HepG2 (cell line): ENCODE measurements around the gene PMEL. TPM values are rescaled to one million over a fixed set of nuclear protein-coding genes. Genes with fewer than 3 reads are reported as not detected.

ENCODE experiments used
- ATAD3A ChIP-seq: sonication (generic); formaldehyde crosslinking; IDR thresholded peaks from 2 replicates; pipeline ENCODE4 v1.4.0; 2020; ENCODE audit warnings: missing genetic modification reagents
- ATF4 ChIP-seq, 2 experiments: fragments of 450-650 bp in 1 of 2; sonication (generic) in 1 of 2; formaldehyde crosslinking; IDR thresholded peaks; 2 replicates each; pipeline versions ENCODE4 v1.5.0 to v1.8.0; 2020 to 2022; ENCODE audit warnings: mild to moderate bottlenecking in 1 of 2, missing genetic modification reagents in 1 of 2
- BRD4 ChIP-seq: sonication (generic); formaldehyde crosslinking; IDR thresholded peaks from 2 replicates; pipeline ENCODE4 v1.4.0; 2020; ENCODE audit warnings: missing genetic modification reagents
- BRF2 ChIP-seq: sonication (generic); formaldehyde crosslinking; IDR thresholded peaks from 2 replicates; pipeline ENCODE4 v1.8.1; 2022; ENCODE audit warnings: mild to moderate bottlenecking, missing genetic modification reagents
- CCAR2 ChIP-seq: fragments of 200-400 bp; formaldehyde crosslinking; optimal IDR thresholded peaks from 2 replicates; pipeline ENCODE3; 2018; ENCODE audit warnings: low read depth, mild to moderate bottlenecking, low read length, moderate library complexity
- FOSL1 ChIP-seq: sonication (generic); formaldehyde crosslinking; IDR thresholded peaks from 2 replicates; pipeline ENCODE4 v1.9.0; 2021; ENCODE audit warnings: missing genetic modification reagents, borderline replicate concordance
- FOXA3 ChIP-seq: IDR thresholded peaks from 2 replicates; pipeline ENCODE4 v1.6.1; 2016; ENCODE audit warnings: missing genetic modification reagents, missing compliant biosample characterization
- MAZ ChIP-seq, 2 experiments: sonication (generic) in 1 of 2; formaldehyde crosslinking in 1 of 2; IDR thresholded peaks; 2 replicates each; pipeline versions ENCODE4 v1.5.0 to v1.6.1; 2012 to 2020; ENCODE audit warnings: low read depth in 2 of 2, mild to moderate bottlenecking in 2 of 2, borderline replicate concordance in 1 of 2, improper control_type of control experiment in 1 of 2, low read length in 1 of 2, missing genetic modification reagents in 1 of 2, moderate library complexity in 1 of 2
- MED1 ChIP-seq: sonication (generic); formaldehyde crosslinking; IDR thresholded peaks from 2 replicates; pipeline ENCODE4 v1.4.0; 2020; ENCODE audit warnings: missing genetic modification reagents
- MTA1 ChIP-seq: sonication (generic); formaldehyde crosslinking; IDR thresholded peaks from 2 replicates; pipeline ENCODE4 v1.4.0; 2020; ENCODE audit warnings: missing genetic modification reagents, mild to moderate bottlenecking, borderline replicate concordance
- NFIB ChIP-seq: sonication (generic); formaldehyde crosslinking; IDR thresholded peaks from 2 replicates; pipeline ENCODE4 v1.9.0; 2021; ENCODE audit warnings: missing genetic modification reagents, mild to moderate bottlenecking, borderline replicate concordance
- PCBP2 ChIP-seq: fragments of 200-400 bp; formaldehyde crosslinking; optimal IDR thresholded peaks from 2 replicates; pipeline ENCODE3; 2018; ENCODE audit warnings: low read length, low read depth; ENCODE audit not compliant: poor library complexity, severe bottlenecking
- RBM39 ChIP-seq: fragments of 200-400 bp; formaldehyde crosslinking; IDR thresholded peaks from one replicate; pipeline ENCODE4 v1.6.1; 2018; ENCODE audit warnings: antibody characterized with exemption, mild to moderate bottlenecking, low read depth, low read length; ENCODE audit not compliant: poor library complexity, severe bottlenecking
- SKIL ChIP-seq: sonication (generic); formaldehyde crosslinking; IDR thresholded peaks from 2 replicates; pipeline ENCODE4 v1.8.0; 2022; ENCODE audit warnings: missing genetic modification reagents, mild to moderate bottlenecking, moderate library complexity, borderline replicate concordance
- SNAPC4 ChIP-seq: sonication (generic); formaldehyde crosslinking; IDR thresholded peaks from 2 replicates; pipeline ENCODE4 v1.4.0; 2020; ENCODE audit warnings: mild to moderate bottlenecking, missing genetic modification reagents
- ZBTB42 ChIP-seq: sonication (generic); formaldehyde crosslinking; IDR thresholded peaks from 2 replicates; pipeline ENCODE4 v1.5.0; 2020; ENCODE audit warnings: mild to moderate bottlenecking, missing genetic modification reagents
- ZNF292 ChIP-seq: sonication (generic); formaldehyde crosslinking; IDR thresholded peaks from 2 replicates; pipeline ENCODE4 v1.8.1; 2022; ENCODE audit warnings: mild to moderate bottlenecking, low read depth, missing genetic modification reagents, borderline replicate concordance
- ZNF468 ChIP-seq: sonication (generic); formaldehyde crosslinking; IDR thresholded peaks from 2 replicates; pipeline ENCODE4 v1.8.0; 2022; ENCODE audit warnings: mild to moderate bottlenecking, moderate library complexity, missing genetic modification reagents
- ZNF670 ChIP-seq: sonication (generic); formaldehyde crosslinking; IDR thresholded peaks from 2 replicates; pipeline ENCODE4 v1.8.0; 2022; ENCODE audit warnings: mild to moderate bottlenecking, missing genetic modification reagents, borderline replicate concordance
- polyA plus RNA-seq, 8 experiments: library from polyadenylated mRNA; depleted of rRNA in 3 of 8; stranded (reverse) in 7 of 8; unstranded in 1 of 8; fragments of >200 nt; fragmentation: Illumina TruSeq in 4 of 8; extraction: Trizol in 4 of 8; gene quantifications; 2 replicates each; pipeline versions ENCODE4 v1.2.1 to v1.2.3, GENCODE V29; 2011 to 2016; ENCODE audit warnings: low read depth in 4 of 8, missing spikeins in 1 of 8, mixed read lengths in 1 of 8; ENCODE audit not compliant: insufficient read depth in 1 of 8
- total RNA-seq, 5 experiments: library from RNA; depleted of rRNA; stranded (reverse); fragments of >200 nt; fragmentation: Illumina TruSeq; extraction: Trizol; gene quantifications; 2 replicates each; pipeline ENCODE4 v1.2.3, GENCODE V29; 2016; ENCODE audit warnings: low read depth in 1 of 5

PMEL gene
- total and polyA plus RNA-seq, 2 of the 13 experiments (the other 11 are each of a cell fraction or from before 2014, with no cell fraction given) = 0.49 to 3.3 TPM

GRCh38 chr12:55940065-55940732 lies 25.6 kb downstream of the PMEL start (continued):
- TF ChIP-seq MTA1 (CRISPR knock-in tag) (no peak), FOXA3 (CRISPR knock-in tag) (0 out of 2 replicates have a peak, but pooled peaks have one; percentile 11), ZNF670 (CRISPR knock-in tag) (no peak), BRF2 (no peak), PCBP2 (no peak), ZBTB42 (CRISPR knock-in tag) (no peak), RBM39 (no peak), BRD4 (CRISPR knock-in tag) (0 out of 2 replicates have a peak, but pooled peaks have one; percentile 36), ATAD3A (no peak), ZNF468 (no peak), ATF4 (CRISPR knock-in tag; IDR thresholded peaks at IDR 0.05) (no peak), FOSL1 (no peak), CCAR2 (no peak), SNAPC4 (no peak), MED1 (CRISPR knock-in tag) (0 out of 2 replicates have a peak, but pooled peaks have one; percentile 11), ZNF292 (CRISPR knock-in tag) (0 out of 2 replicates have a peak, but pooled peaks have one; percentile 49), NFIB (CRISPR knock-in tag) (no peak), MAZ (IDR thresholded peaks at IDR 0.05; ENCODE audit: borderline replicate concordance, low read depth, low read length) (no peak), MAZ (CRISPR knock-in tag; IDR thresholded peaks at IDR 0.05; ENCODE audit: low read depth) (0 out of 2 replicates have a peak, but pooled peaks have one; percentile 20), SKIL (CRISPR knock-in tag) (no peak)
